K562 treated with DMSO at 1 percent for 24 hours (cell line): ENCODE data around the gene HIP1R. TPM values are rescaled to one million over a fixed set of nuclear protein-coding genes. Genes with fewer than 3 reads are reported as not detected.

Experiments
- total RNA-seq: library from RNA; unstranded; fragments of 300-600 nt; gene quantifications from 2 replicates; pipeline ENCODE4 v1.2.3, GENCODE V29; 2022; ENCODE audit warnings: low read depth; ENCODE audit not compliant: insufficient read depth

The HIP1R gene, protein sequence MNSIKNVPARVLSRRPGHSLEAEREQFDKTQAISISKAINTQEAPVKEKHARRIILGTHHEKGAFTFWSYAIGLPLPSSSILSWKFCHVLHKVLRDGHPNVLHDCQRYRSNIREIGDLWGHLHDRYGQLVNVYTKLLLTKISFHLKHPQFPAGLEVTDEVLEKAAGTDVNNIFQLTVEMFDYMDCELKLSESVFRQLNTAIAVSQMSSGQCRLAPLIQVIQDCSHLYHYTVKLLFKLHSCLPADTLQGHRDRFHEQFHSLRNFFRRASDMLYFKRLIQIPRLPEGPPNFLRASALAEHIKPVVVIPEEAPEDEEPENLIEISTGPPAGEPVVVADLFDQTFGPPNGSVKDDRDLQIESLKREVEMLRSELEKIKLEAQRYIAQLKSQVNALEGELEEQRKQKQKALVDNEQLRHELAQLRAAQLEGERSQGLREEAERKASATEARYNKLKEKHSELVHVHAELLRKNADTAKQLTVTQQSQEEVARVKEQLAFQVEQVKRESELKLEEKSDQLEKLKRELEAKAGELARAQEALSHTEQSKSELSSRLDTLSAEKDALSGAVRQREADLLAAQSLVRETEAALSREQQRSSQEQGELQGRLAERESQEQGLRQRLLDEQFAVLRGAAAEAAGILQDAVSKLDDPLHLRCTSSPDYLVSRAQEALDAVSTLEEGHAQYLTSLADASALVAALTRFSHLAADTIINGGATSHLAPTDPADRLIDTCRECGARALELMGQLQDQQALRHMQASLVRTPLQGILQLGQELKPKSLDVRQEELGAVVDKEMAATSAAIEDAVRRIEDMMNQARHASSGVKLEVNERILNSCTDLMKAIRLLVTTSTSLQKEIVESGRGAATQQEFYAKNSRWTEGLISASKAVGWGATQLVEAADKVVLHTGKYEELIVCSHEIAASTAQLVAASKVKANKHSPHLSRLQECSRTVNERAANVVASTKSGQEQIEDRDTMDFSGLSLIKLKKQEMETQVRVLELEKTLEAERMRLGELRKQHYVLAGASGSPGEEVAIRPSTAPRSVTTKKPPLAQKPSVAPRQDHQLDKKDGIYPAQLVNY
- total RNA-seq = 27.8 and 30.4 TPM in 2 replicates

DNA sequence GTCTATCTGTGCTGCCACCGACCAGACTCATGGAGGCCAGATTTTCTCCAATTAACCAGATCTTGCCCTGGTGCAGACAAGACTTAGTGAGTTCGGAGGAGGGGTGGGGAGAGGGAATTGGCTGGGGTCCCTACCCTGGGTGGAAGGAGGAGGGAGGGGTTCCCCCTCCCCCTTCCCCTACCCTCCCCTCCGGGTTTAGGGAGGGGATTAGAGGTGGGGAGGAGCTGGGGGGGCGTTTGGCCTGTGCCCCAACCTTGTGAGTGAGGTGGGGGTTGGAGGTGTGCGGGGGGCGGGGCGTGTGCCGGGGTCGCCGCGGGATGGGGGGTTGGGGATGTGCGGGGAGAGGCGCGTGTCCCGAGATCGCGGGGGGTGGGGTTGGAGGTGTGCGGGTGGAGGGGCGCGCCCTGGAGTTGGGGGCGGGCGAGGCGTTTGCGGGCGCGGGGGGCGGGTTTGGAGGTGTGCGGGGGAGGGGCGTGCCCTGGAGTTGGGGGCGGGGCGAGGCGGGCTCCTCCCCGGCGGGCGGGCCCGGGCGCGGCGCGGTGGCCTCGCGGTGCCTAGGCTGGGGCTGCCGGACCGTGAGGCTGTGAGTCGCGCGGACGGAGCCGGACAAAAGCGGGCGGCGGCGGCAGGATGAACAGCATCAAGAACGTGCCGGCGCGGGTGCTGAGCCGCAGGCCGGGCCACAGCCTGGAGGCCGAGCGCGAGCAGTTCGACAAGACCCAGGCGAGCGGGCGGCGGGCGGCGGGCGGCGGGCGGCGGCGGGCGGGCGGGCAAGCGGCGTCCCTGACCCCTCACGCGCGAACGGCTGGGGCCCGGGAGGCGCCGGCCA lies at the start of gene HIP1R:
HIP1R (plus strand) TSS at position 537 of the 829 bp plus-strand sequence; CDS start at position 631, 94 bp downstream.

GRCh38 chr12:122895704-122896636 lies 60.7 kb downstream of the HIP1R start, which contains the start of gene VPS37B:
VPS37B (minus strand) TSS chr12:122896124; CDS start chr12:122896062, 62 bp downstream.

Other genes with a start within 250 kb of the HIP1R start
- not detected in 2 replicates for gene HCAR2, start 132.1 kb upstream of the HIP1R start, total RNA-seq
- gene HCAR3, start 118.6 kb upstream of the HIP1R start, total RNA-seq = not detected in 2 replicates
- gene HCAR1, start 104.6 kb upstream of the HIP1R start, total RNA-seq = not detected in 2 replicates
- gene DENR, start 82.6 kb upstream of the HIP1R start, total RNA-seq = 30.5 and 34.9 TPM in 2 replicates
- gene CCDC62, start 60.9 kb upstream of the HIP1R start, total RNA-seq = 0.78 and 0.81 TPM in 2 replicates
- 21.6 and 23.9 TPM in 2 replicates for gene VPS37B, start 60.7 kb downstream of the HIP1R start, total RNA-seq
- 12.3 and 13.2 TPM in 2 replicates for gene ABCB9, start 131.0 kb downstream of the HIP1R start, total RNA-seq
- gene OGFOD2, start 139.8 kb downstream of the HIP1R start, total RNA-seq = 47.6 and 49.7 TPM in 2 replicates
- 254 and 256 TPM in 2 replicates for gene ARL6IP4, start 145.2 kb downstream of the HIP1R start, total RNA-seq